HUES48 (cell line): ENCODE data around the gene CENPP.

Source experiments
- H3K27ac ChIP-seq: one replicate; pipeline ENCODE4 v1.7.0; 2013; ENCODE audit warnings: low read depth, low read length, inconsistent platforms
- H3K27me3 ChIP-seq: 2 replicates; pipeline ENCODE4 v1.6.1; 2013; ENCODE audit warnings: mild to moderate bottlenecking, low read length; ENCODE audit not compliant: control insufficient read depth, insufficient read depth
- H3K36me3 ChIP-seq: 2 replicates; pipeline ENCODE4 v1.6.1; 2013; ENCODE audit warnings: low read length; ENCODE audit not compliant: control insufficient read depth, insufficient read depth
- H3K4me1 ChIP-seq: 2 replicates; pipeline ENCODE4 v1.6.1; 2013; ENCODE audit warnings: mild to moderate bottlenecking, low read length; ENCODE audit not compliant: control insufficient read depth, insufficient read depth
- H3K4me3 ChIP-seq: 2 replicates; pipeline ENCODE4 v1.5.1; 2013; ENCODE audit warnings: mild to moderate bottlenecking, low read depth, low read length
- H3K9ac ChIP-seq: 2 replicates; pipeline ENCODE4 v1.6.1; 2013; ENCODE audit warnings: mild to moderate bottlenecking, low read depth, low read length, moderate library complexity
- H3K9me3 ChIP-seq: 2 replicates; pipeline ENCODE4 v1.6.1; 2013; ENCODE audit warnings: low read length; ENCODE audit not compliant: control insufficient read depth, insufficient read depth

The CENPP gene

DNA sequence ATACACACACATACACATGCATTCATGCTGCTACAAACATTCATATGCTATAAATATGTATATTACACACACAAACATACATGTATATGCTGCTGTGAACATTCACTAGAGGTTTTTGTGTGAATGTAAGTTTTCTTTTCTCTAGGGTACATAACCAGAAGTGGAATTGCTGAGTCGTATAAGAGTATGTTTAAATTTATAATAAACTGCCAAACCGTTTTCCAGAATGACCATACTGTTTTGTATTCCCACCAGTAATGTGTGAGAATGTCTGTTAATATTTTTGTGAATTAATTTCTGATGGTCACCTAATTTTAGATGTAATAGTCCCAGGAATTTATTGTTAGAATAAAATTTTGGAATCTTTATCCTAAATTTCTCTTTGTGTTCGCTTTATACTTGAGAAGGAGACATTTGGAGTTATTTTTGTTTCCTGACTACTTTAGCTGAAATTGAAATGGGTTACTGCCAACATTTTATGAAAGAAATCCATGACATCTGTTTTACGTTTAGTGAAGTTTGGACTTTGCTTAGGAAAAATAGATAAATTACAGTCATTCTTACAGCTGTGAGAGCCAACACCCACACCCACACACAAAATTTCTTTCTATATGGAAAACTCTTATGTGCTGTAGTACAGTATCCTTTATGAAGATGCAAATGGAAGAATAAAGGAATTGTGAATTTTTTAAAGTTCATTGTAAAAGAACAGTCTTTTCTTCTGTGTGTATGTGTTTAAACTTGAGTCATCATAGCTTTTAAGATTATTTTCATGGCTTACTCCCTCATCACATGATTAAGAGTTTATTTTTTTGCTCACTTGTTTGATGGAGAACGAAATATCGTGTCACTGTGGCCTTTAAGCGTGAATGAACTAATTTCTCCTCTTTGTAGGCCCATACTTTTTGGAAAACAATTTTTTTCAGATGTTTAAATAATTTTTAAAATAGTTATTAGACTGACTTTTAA, 24.3 kb downstream of the CENPP start:
- Histone ChIP-seq H3K4me3 (no peak overlapping the region), H3K27ac (no peak overlapping the region), H3K36me3 (peaks cover 6% of the 10 kb centered on the region; the same call in 1 of the 2 replicates), H3K4me1 (no peaks in the 10 kb centered on the region), H3K9me3 (peaks cover 5% of the 10 kb centered on the region; the same call in 1 of the 2 replicates), H3K27me3 (no peaks in the 10 kb centered on the region), H3K9ac (no peak overlapping the region)

DNA sequence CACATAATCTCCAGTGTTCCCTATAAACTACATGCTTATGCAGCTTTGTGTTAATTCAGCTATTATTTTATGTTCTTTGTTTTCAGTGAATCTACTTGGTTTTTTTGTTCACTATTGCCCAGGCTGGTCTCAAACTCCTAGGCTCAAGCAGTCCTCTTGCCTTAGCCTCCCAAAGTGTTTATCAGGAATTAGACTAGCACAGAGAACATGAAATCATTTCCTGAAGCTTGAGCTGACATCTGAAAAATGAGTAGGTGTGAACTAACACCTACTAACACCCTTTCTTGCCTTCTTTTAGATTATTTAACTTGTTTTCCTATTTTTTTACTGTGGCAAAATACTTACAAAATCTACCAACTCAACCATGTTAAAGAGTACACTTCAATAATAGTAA, 25.0 kb downstream of the CENPP start:
- H3K27me3 ChIP-seq, result no peaks in the 10 kb centered on the region
- H3K9me3 ChIP-seq, result peaks cover 5% of the 10 kb centered on the region; the same call in 1 of the 2 replicates
- H3K27ac ChIP-seq, result no peak overlapping the region
- no peak overlapping the region for H3K4me3 ChIP-seq
- H3K36me3 ChIP-seq, result peaks cover 6% of the 10 kb centered on the region; the same call in 1 of the 2 replicates
- no peak overlapping the region for H3K9ac ChIP-seq
- no peaks in the 10 kb centered on the region for H3K4me1 ChIP-seq

DNA sequence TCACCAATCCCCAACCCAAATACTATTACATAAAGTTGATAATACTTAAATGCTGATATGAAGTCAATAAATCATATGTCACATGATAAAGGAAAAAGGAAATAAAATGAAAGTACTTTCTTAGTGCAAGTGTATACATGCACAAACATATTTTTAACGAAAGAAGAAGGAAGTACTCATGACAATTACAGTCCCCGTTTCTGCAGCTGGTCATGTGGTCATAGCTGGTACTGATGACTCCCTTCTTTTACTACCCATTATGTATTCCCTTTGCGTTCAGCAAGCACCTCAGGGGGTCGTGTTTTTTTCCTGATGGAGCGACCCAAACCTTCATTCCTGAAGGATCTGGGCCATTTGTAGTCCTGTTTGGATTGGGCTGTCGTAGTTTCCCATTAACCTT, 27.3 kb downstream of the CENPP start:
- H3K4me3 ChIP-seq, result no peak overlapping the region
- no peak overlapping the region for H3K9ac ChIP-seq
- no peaks in the 10 kb centered on the region for H3K4me1 ChIP-seq
- H3K27me3 ChIP-seq, result no peaks in the 10 kb centered on the region
- peaks cover 5% of the 10 kb centered on the region; the same call in 1 of the 2 replicates for H3K9me3 ChIP-seq
- no peak overlapping the region for H3K27ac ChIP-seq
- peaks cover 3% of the 10 kb centered on the region; the same call in 1 of the 2 replicates for H3K36me3 ChIP-seq

DNA sequence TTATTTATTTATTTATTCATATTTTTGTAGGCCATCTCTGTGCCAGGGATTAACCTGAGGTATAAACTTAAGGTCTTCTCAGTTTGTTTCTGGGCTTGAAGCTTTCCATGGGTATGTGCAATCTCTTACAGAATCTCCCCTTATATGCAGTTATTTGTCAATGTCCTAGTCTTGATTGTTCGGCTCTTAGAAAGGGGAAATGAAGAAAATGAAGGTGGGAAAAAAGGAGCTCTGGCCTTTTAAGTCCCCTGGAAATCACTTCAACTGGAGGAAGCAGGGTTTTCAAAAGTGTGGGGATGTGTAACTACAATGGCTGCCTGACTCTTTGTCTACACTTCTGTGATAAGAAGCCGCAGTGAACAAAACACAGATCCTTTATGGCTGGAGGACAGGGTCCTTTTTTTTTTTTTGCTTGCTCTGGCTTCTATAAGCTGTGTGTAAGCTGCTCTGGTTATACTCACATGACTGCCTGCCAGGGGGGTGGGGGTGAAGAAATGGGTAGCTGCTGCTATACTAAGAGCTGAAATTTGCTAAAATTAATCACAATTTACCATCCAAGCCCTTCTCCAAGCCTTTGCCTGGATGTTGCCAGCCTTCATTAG, 33.7 kb downstream of the CENPP start:
- Histone ChIP-seq H3K27me3 (no peaks in the 10 kb centered on the region), H3K4me1 (no peaks in the 10 kb centered on the region), H3K4me3 (no peak overlapping the region), H3K9ac (no peak overlapping the region), H3K9me3 (no peaks in the 10 kb centered on the region), H3K36me3 (no peaks in the 10 kb centered on the region), H3K27ac (no peak overlapping the region)

DNA sequence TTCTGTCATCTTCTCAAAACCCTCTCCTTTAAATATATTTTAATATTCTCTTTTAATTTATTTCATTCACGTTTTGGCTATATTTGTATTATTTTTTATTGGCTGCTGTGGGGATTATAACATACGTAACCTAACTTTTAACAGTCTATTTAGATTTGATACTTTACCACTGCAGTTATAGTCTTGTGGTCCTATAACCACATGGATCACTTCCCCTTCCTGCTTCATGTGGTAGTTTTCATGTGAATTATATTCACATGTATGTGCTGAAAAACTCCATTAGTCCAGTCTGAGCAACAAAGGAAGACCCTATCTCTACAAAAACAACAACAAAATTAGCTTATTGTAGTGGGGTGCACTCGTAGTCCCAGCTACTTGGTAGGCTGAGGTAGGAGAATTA, 34.3 kb downstream of the CENPP start:
- Histone ChIP-seq H3K9ac (no peak overlapping the region), H3K36me3 (no peaks in the 10 kb centered on the region), H3K27me3 (no peaks in the 10 kb centered on the region), H3K27ac (no peak overlapping the region), H3K9me3 (no peaks in the 10 kb centered on the region), H3K4me1 (no peaks in the 10 kb centered on the region), H3K4me3 (no peak overlapping the region)

DNA sequence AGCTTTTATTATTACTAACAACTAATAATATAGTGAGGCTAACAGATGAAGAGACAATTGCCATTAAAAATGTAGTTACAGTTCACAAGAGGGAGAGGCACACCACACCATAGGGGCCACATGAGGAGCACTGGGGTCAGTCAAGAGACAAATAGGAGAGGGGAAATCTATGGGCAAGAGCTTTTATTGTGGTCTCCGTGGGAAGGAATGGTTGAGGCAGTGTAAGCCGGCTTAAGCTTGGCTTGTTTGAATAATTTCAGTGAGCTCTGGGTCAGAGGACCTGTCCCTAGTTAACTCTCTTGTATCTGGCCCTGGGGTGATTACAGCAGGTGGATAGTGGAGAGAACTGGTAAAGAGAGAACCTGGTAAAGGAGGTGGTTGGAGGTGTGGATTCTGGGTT, 43.3 kb downstream of the CENPP start:
- no peaks in the 10 kb centered on the region for H3K36me3 ChIP-seq
- H3K9ac ChIP-seq, result no peak overlapping the region
- H3K4me1 ChIP-seq, result peaks cover 10% of the 10 kb centered on the region

DNA sequence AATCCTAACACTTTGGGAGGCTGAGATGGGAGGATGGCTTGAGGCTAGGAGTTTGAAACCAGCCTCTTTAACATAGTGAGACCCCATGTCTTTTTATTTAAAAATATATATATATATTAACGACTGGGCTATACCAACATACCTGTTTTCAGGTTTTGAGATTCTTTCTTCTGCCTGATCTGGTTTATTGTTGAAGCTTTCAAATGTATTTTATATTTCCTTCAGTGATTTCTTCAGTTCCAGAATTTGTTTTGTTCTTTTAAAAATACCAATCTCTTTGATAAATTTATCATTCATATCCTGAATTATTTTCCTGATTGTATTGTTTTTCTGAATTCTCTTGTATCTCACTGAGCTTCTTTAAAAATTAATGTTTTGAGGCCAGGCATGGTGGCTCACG, 47.4 kb downstream of the CENPP start:
- peaks cover 15% of the 10 kb centered on the region for H3K4me1 ChIP-seq
- no peak overlapping the region for H3K9ac ChIP-seq
- H3K36me3 ChIP-seq, result no peaks in the 10 kb centered on the region
- H3K9me3 ChIP-seq, result no peaks in the 10 kb centered on the region
- no peaks in the 10 kb centered on the region for H3K27me3 ChIP-seq
- no peak overlapping the region for H3K4me3 ChIP-seq
- H3K27ac ChIP-seq, result no peak overlapping the region

More for the DNA sequence above, 43.3 kb downstream of the CENPP start:
- no peak overlapping the region for H3K27ac ChIP-seq
- no peaks in the 10 kb centered on the region for H3K27me3 ChIP-seq
- no peak overlapping the region for H3K4me3 ChIP-seq
- no peaks in the 10 kb centered on the region for H3K9me3 ChIP-seq

DNA sequence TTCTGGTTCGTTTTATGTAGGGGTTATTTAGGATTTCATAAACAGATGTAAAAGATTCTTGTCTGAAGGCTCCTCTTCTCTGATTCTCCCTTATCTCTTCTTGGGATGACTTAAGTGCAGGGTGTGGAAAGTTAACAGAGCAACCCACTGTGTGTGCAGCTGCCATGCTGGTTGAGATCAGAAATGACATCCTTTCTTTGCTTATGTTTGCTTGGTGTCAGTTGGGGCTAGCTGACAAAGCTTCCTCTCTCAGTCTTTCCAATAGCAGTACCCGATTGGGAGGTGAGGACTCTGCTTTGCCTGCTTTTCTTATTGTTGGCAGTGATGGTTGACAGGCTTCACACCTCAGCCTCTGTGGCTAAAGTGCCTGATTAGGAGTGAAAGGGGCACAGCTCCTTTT, 52.1 kb downstream of the CENPP start:
- Histone ChIP-seq H3K4me1 (peaks cover 25% of the 10 kb centered on the region; the same call in 1 of the 2 replicates), H3K27me3 (no peaks in the 10 kb centered on the region), H3K27ac (no peak overlapping the region), H3K4me3 (no peak overlapping the region), H3K36me3 (no peaks in the 10 kb centered on the region), H3K9me3 (no peaks in the 10 kb centered on the region), H3K9ac (no peak overlapping the region)

DNA sequence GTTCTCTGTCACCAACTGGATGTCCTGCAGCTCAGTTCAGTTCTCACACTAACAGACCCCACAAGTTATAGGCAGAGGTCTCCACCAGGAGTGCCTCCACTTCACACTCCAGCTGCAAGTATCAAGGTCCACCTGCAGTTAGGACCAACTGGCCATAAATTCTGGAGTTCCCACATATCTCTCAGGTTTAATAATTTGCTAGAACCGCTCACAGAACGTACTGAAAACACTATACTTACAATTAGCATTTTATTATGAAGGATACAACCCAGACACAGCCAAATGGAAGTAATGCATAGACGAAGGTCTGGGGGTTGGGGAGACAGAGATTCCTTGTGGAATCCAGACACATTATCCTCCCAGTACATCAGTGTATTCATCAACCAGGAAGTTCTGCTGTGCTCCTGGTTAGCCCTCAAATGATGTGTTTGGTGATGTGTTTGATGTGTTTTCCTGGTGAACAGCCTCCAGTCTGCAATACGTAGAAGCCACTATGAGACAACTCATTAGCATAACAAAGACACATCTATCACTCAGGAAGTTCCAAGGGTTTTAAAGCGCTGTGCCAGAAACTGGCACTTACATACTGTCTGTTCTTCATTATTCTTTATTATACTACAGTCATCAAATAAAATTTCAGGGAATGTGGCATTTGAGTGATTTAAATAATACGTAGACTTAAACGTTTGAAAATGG, 53.3 kb downstream of the CENPP start:
- H3K9ac ChIP-seq, result no peak overlapping the region
- no peak overlapping the region for H3K4me3 ChIP-seq
- no peak overlapping the region for H3K27ac ChIP-seq
- peaks cover 25% of the 10 kb centered on the region; the same call in 1 of the 2 replicates for H3K4me1 ChIP-seq
- H3K9me3 ChIP-seq, result no peaks in the 10 kb centered on the region
- H3K27me3 ChIP-seq, result no peaks in the 10 kb centered on the region
- no peaks in the 10 kb centered on the region for H3K36me3 ChIP-seq

DNA sequence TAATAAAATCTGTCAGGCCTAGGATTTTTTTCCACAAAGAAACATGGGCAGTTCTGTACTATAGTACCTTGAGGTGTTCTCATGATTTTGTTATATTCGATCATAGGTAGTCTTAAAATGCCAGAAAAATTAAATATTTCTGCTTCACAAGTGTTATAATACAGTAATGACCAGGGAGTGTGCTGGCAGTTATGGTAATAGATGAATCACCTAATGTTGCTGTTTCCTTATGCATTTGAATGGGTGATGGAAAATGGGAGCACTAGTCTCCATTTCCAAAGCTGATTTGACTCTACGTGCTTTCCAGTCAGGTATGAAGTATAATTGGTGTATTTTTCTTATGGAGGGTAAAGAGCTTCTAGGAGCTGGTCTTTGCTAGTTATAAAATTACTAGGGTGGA, 54.9 kb downstream of the CENPP start:
- Histone ChIP-seq H3K9me3 (no peaks in the 10 kb centered on the region), H3K4me3 (no peak overlapping the region), H3K27me3 (no peaks in the 10 kb centered on the region), H3K4me1 (peaks cover 25% of the 10 kb centered on the region; the same call in 1 of the 2 replicates), H3K36me3 (no peaks in the 10 kb centered on the region), H3K27ac (no peak overlapping the region), H3K9ac (no peak overlapping the region)
